Measurements from ENCODE around the gene COG8.

GRCh38 chr16:69344171-69344570, 4.8 kb upstream of the COG8 start:
- TF ChIP-seq CTCF (IDR thresholded peaks at IDR 0.05; ENCODE audit: poor library complexity) (no peak), EZH2 (IDR thresholded peaks at IDR 0.05; ENCODE audit: borderline replicate concordance) (no peak)
